Cardiac fibroblast (primary cell): Measurements from ENCODE around the gene LY6G6F.

ENCODE experiments used
- DNase-seq, 2 donors: peaks; one replicate each; pipeline versions ENCODE4 v3.0.0 to v3.0.0-alpha.2; 2010; ENCODE audit warnings: low read depth in 2 of 2
- H3K4me3 ChIP-seq, 2 donors: replicated peaks in 1 of 2; 1 replicate in 1 of 2; 2 replicates in 1 of 2; pipeline ENCODE4 v1.5.1; 2011; ENCODE audit warnings: low read depth in 2 of 2, low read length in 2 of 2, mild to moderate bottlenecking in 2 of 2, moderate library complexity in 1 of 2
- CTCF ChIP-seq: IDR thresholded peaks from one replicate; pipeline ENCODE4 v1.5.1; 2011; ENCODE audit warnings: low read depth, mild to moderate bottlenecking, low read length, inconsistent platforms

Gene LY6G6F

GRCh38 chr6:31687860-31688693, 18.6 kb upstream of the LY6G6F start:
- TF ChIP-seq CTCF: no peak
- no peak overlapping the region for H3K4me3 ChIP-seq
- DNase-seq: no peak

- no peak overlapping the region for H3K4me3 ChIP-seq
- peak; percentile 56 for TF ChIP-seq CTCF
- no peak for DNase-seq
Observed at GRCh38 chr6:31689249-31690110, 17.2 kb upstream of the LY6G6F start.

GRCh38 chr6:31690231-31691077, 16.2 kb upstream of the LY6G6F start:
- no peak overlapping the region for H3K4me3 ChIP-seq
- TF ChIP-seq CTCF: no peak
- DNase-seq: no peak

GRCh38 chr6:31691078-31691463, 15.6 kb upstream of the LY6G6F start:
- no peak for TF ChIP-seq CTCF
- no peak for DNase-seq
- H3K4me3 ChIP-seq: no peak overlapping the region

- no peak for TF ChIP-seq CTCF
- H3K4me3 ChIP-seq: no peak overlapping the region
- DNase-seq: no peak
Observed at GRCh38 chr6:31691564-31692108, 15.0 kb upstream of the LY6G6F start.

GRCh38 chr6:31692353-31692752, 14.3 kb upstream of the LY6G6F start:
- no peak for TF ChIP-seq CTCF
- no peak for DNase-seq
- H3K4me3 ChIP-seq: no peak overlapping the region
